ENCODE results near the gene INPP4A. TPM values are rescaled to one million over a fixed set of nuclear protein-coding genes. Genes with fewer than 3 reads are reported as not detected.

INPP4A gene
- total RNA-seq = 46.2 TPM

DNA sequence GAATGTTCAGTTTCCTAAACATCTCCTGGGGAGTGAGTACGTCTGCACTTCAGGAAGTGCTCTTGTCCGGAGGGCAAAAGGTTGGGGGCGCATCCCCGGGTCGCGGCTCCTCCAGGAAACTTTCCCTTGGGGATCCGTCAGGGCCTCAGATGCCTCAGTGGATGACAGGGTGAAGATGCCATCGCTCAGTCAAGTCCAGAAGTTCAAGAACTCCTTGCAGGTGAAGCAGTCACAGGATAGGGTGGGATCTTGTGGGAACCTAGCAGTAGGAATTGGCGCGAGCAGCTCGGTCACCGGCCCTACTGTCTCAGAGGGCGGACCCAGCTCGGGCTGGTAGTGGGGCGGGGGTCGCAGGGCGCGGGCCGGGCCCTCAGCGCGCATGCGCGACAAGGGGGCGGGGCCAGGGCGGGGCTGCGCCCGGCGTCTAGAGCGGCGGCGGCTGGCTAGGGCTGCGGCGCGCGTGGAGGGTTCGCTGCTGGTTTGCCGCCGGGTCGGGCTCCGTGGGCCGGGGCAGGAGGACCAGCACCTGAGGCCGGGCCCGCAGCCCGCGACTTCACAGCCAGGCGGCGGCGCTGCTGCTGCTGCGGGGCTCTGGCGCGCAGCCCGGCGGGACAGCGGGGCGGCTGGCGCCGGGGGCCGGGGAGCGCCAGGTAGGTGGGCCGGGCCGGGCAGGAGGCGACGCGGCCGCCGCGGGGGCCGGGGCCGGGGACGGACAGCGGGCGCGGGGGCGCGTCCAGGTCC, at the start of gene INPP4A:
Gene INPP4A, plus strand, starts transcription at position 423 of the 741 bp plus-strand sequence. CDS start 75,191 bp downstream, outside the sequence.

DNA sequence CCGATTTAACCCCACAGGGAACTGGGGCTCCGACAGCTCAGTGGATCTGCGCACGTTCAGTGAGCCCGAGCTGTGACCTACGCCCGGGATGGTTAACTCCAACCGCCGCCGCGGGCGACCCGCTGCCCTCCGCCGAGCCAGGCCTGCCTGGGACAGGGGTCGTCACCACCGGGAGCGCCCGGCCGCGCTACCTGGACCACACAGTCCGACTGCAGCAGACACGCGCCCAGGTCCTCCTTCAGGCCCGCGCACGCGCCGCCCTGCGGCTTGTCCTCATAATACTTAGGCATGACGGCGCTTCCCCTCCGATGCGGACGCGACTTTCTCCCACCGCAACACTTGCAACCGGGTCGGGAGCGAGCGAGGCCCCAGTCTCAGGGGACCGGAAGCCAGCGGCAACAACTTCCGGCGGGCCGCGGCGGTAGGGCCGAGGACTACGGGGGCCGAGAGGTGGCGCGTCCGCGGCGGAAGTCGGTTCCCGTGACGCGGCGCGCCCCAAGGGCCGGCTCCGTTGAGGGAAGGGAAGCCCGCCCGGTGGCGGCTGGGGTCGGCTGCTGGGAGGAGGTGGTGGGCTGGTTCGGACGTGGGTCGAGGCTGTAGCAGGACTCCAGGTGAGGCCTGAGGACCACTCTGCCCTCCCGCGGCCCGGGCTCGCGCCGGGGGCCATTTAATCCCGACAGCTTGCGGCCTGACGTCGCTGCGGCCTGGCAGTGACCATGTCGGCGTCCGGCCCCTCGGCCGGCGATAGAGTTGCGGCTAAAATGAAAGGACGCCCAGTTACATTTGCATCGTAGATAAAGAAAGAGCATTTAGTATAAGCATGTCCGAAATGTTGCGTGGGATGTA, 163.7 kb downstream of the INPP4A start, which contains the start of the genes COA5 and UNC50:
Gene COA5, minus strand, starts transcription at position 397 of the 846 bp plus-strand sequence. Its CDS starts 107 bp downstream, at position 290.
Gene UNC50, plus strand, starts transcription at position 474 of the 846 bp plus-strand sequence. CDS start 1,171 bp downstream, outside the sequence.

Other genes starting within 250 kb of the INPP4A start
- 9.7 TPM for gene CNGA3, start 98.4 kb upstream of the INPP4A start, total RNA-seq
- gene COA5, start 163.7 kb downstream of the INPP4A start, total RNA-seq = 82.3 TPM
- gene UNC50, start 163.7 kb downstream of the INPP4A start, total RNA-seq = 56.0 TPM

Measured in camera-type eye (tissue), 1 donor.